GM10266 (cell line): ENCODE measurements around the gene FALEC.

ENCODE experiments used
- DNase-seq: peaks from one replicate; pipeline ENCODE4 v3.0.0; 2012; ENCODE audit errors: extremely low spot score
- CTCF ChIP-seq: IDR thresholded peaks from 2 replicates; pipeline ENCODE4 v1.5.1; 2012; ENCODE audit warnings: mild to moderate bottlenecking, low read depth; ENCODE audit not compliant: control insufficient read depth, insufficient read depth; ENCODE audit errors: missing control alignments

The FALEC gene

GRCh38 chr1:150477320-150477719, 38.2 kb upstream of the FALEC start:
- DNase-seq = no peak
- no peak for TF ChIP-seq CTCF

- no peak for TF ChIP-seq CTCF
- no peak for DNase-seq
Observed at GRCh38 chr1:150477733-150478132, 37.8 kb upstream of the FALEC start.

GRCh38 chr1:150479370-150479769, 36.2 kb upstream of the FALEC start:
- no peak for TF ChIP-seq CTCF
- DNase-seq = no peak

- TF ChIP-seq CTCF = no peak
- DNase-seq = no peak
Observed at GRCh38 chr1:150479927-150480352, 35.6 kb upstream of the FALEC start.

- no peak for TF ChIP-seq CTCF
- DNase-seq = no peak
Observed at GRCh38 chr1:150484431-150484830, 31.1 kb upstream of the FALEC start.

GRCh38 chr1:150484861-150485260, 30.7 kb upstream of the FALEC start:
- DNase-seq = no peak
- TF ChIP-seq CTCF = no peak

GRCh38 chr1:150486966-150487762, 28.4 kb upstream of the FALEC start, which contains the start of gene TARS2:
Gene TARS2, plus strand, starts transcription at chr1:150487419. Its CDS starts 32 bp downstream, at chr1:150487451.
- peak; percentile 94 for DNase-seq
- TF ChIP-seq CTCF = no peak
